PC-3 (cell line): ENCODE measurements around the gene MROH2A. TPM values are rescaled to one million over a fixed set of nuclear protein-coding genes. Genes with fewer than 3 reads are reported as not detected.

Source experiments
- ATAC-seq: fragments of 200-7000 bp; cut with Tn5 transposase; 2 replicates; pipeline ENCODE4 v1.9.1; 2020; ENCODE audit warnings: mild to moderate bottlenecking, moderate library complexity
- BruUV-seq: library from RNA; stranded (reverse); fragments of 400-500 nt; replicated peaks from 2 replicates; lab custom pipeline; 2021; lab: Mats Ljungman, UMichigan
- CTCF ChIA-PET: fragments of 300-600 bp; sonication (Branson Sonifier 250); formaldehyde crosslinking; loops from one replicate; lab custom pipeline; 2022; ENCODE audit warnings: antibody characterized with exemption; lab: Charles Lee
- POLR2A ChIA-PET: fragments of 300-600 bp; sonication (Branson Sonifier 250); formaldehyde crosslinking; loops from one replicate; lab custom pipeline; 2022; ENCODE audit warnings: antibody characterized with exemption; ENCODE audit not compliant: unreplicated experiment; lab: Charles Lee
- DNase-seq: peaks from one replicate; pipeline ENCODE4 v3.0.0-alpha.2; 2015
- H2AFZ ChIP-seq: fragments of 300-600 bp; sonication (generic); 2 replicates; pipeline ENCODE4 v1.6.0; 2016; ENCODE audit warnings: antibody characterized with exemption, low read length
- H3F3A ChIP-seq: fragments of 300-600 bp; sonication (generic); one replicate; pipeline ENCODE4 v1.6.0; 2017; ENCODE audit warnings: antibody characterized with exemption, low read length, control low read depth, mild to moderate bottlenecking; ENCODE audit not compliant: unreplicated experiment
- H3K27ac ChIP-seq: fragments of 300-600 bp; sonication (generic); 2 replicates; pipeline ENCODE4 v1.5.1; 2016; ENCODE audit warnings: mild to moderate bottlenecking, low read length
- H3K27me3 ChIP-seq: fragments of 300-600 bp; sonication (generic); 2 replicates; pipeline ENCODE4 v1.6.1; 2016; ENCODE audit warnings: low read length, mixed read lengths
- H3K36me3 ChIP-seq: fragments of 300-600 bp; sonication (generic); 2 replicates; pipeline ENCODE4 v1.6.1; 2016; ENCODE audit warnings: low read depth, mixed run types, low read length, mixed read lengths
- H3K4me1 ChIP-seq: fragments of 300-600 bp; sonication (generic); 2 replicates; pipeline ENCODE4 v1.5.1; 2016; ENCODE audit warnings: low read length; ENCODE audit not compliant: insufficient read depth
- H3K4me2 ChIP-seq: fragments of 300-600 bp; sonication (generic); 2 replicates; pipeline ENCODE4 v1.6.0; 2016; ENCODE audit warnings: low read length
- H3K4me3 ChIP-seq: fragments of 300-600 bp; sonication (generic); 2 replicates; pipeline ENCODE4 v1.5.1; 2016; ENCODE audit warnings: mild to moderate bottlenecking, low read length, mixed read lengths
- H3K79me2 ChIP-seq: fragments of 300-600 bp; sonication (generic); 2 replicates; pipeline ENCODE4 v1.6.1; 2017; ENCODE audit warnings: low read length, mixed read lengths
- H3K9ac ChIP-seq: fragments of 300-600 bp; sonication (generic); 2 replicates; pipeline ENCODE4 v1.6.0; 2016; ENCODE audit warnings: mild to moderate bottlenecking, low read length
- H3K9me2 ChIP-seq: fragments of 300-600 bp; sonication (generic); replicated peaks from 2 replicates; pipeline ENCODE4 v1.6.1; 2016; ENCODE audit warnings: mixed run types, low read length, mixed read lengths
- H3K9me3 ChIP-seq: fragments of 300-600 bp; sonication (generic); 2 replicates; pipeline ENCODE4 v1.6.1; 2016; ENCODE audit warnings: low read length, mixed read lengths
- H4K20me1 ChIP-seq: fragments of 300-600 bp; sonication (generic); 2 replicates; pipeline ENCODE4 v1.6.1; 2016; ENCODE audit warnings: low read length, mixed read lengths
- CTCF ChIP-seq: fragments of 300-600 bp; sonication (generic); conservative IDR thresholded peaks from 2 replicates; pipeline ENCODE4 v1.5.1; 2017; ENCODE audit warnings: antibody characterized with exemption, low read depth, mild to moderate bottlenecking, low read length
- EZH2 ChIP-seq: fragments of 300-600 bp; sonication (generic); IDR thresholded peaks from one replicate; pipeline ENCODE4 v1.6.1; 2017; ENCODE audit warnings: antibody characterized with exemption, mild to moderate bottlenecking, low read length; ENCODE audit not compliant: unreplicated experiment
- EZH2phosphoT487 ChIP-seq: fragments of 300-600 bp; sonication (generic); IDR thresholded peaks from 2 replicates; pipeline ENCODE4 v1.6.1; 2018; ENCODE audit warnings: mild to moderate bottlenecking, antibody characterized with exemption, low read length, borderline replicate concordance
- intact Hi-C: fragments of 100-400 bp; cut with micrococcal nuclease; formaldehyde crosslinking; loops from 2 replicates; pipeline ENCODE4 v1.9.0; 2023
- total RNA-seq: library from RNA; depleted of rRNA; stranded (reverse); fragments of >200 nt; gene quantifications from 2 replicates; pipeline ENCODE4 v1.2.3, GENCODE V29; 2014

Gene MROH2A
- total RNA-seq, 1 experiment from 2014 or later: not detected

DNA sequence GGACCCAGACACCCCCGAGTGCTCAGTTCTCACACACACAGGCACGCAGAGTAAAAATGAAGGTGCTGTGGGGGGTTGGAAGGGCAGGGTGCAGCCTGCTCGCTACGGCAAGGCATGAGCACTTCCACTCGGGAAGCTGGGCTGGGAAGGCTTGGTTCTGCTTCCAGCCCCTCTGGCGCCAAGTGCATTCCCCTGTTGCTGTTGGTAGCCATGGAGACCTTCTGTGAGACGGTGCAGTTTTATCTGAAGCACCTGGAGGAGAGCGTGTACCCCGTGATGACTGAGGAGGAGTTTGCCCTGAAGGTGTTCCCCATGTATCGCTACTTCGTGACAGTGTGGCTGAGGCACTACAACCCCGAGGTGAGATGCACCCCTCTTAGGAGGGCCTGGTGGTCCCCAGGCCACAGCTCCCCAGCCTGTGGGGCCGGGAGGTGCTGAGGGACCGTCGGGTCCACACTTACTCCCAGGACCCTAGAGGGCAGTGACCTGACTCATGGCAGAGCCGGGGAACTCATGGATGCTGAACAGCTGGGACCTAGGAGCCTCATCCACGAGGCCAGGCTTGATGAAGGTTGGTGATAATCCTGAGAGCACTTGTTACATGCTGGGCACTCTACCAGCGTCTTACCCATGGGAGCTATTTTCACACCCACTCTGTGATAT lies 15.5 kb downstream of the MROH2A start:
- no peak overlapping the region for H3K4me3 ChIP-seq
- no peaks in the 10 kb centered on the region for H3K36me3 ChIP-seq
- DNase-seq (no peak), ATAC-seq (no peak)
- TF ChIP-seq EZH2 (no peak), EZH2phosphoT487 (no peak), CTCF (no peak)
- H3K27ac ChIP-seq: no peak overlapping the region
- no peak overlapping the region for H3K4me2 ChIP-seq
- H4K20me1 ChIP-seq: no peaks in the 10 kb centered on the region
- POLR2A ChIA-PET: no interaction called here
- CTCF ChIA-PET: no interaction called here
- intact Hi-C loops: no loop called here
- H3K9me3 ChIP-seq: no peaks in the 10 kb centered on the region
- no TSS peak for BruUV-seq
- no peaks in the 10 kb centered on the region for H3K79me2 ChIP-seq
- no peak overlapping the region for H3K9ac ChIP-seq
- H3K4me1 ChIP-seq: no peaks in the 10 kb centered on the region
- H3F3A ChIP-seq: no peaks in the 10 kb centered on the region
- H3K9me2 ChIP-seq: no peaks in the 10 kb centered on the region
- no peak overlapping the region for H2AFZ ChIP-seq
- H3K27me3 ChIP-seq: no peaks in the 10 kb centered on the region

DNA sequence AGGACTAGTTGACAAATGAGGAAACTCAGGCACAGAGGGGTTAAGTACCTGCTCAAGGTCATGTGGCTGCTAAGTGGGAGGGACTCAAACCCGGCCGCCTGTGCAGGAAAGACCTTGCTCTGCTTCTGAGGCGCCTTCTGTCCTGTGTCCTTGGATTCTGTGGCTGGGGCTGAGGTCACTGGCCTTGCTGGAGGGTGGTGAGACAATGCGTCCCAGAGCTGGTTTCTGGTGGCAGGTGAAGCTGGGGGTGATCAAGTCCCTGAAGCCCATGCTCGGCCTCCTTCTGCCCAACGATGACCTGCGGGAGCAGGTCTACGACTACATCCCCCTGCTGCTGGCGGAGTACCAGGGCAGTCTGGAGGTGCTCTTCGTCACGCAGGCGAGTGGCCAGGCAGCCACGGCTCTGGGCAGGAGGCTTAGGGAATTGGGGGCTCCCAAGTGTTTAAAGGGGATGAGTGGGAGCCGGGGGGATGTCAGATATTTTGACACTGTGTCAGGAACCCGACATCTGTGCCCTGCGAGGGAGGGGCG lies 16.1 kb downstream of the MROH2A start:
- ChIA-PET POLR2A (no interaction called here), CTCF (no interaction called here)
- Histone ChIP-seq H3K4me1 (no peaks in the 10 kb centered on the region), H3K9me2 (no peaks in the 10 kb centered on the region), H3K9ac (no peak overlapping the region), H3K27ac (no peak overlapping the region), H3K4me3 (no peak overlapping the region), H3K36me3 (no peaks in the 10 kb centered on the region), H4K20me1 (no peaks in the 10 kb centered on the region), H3K9me3 (no peaks in the 10 kb centered on the region), H2AFZ (no peak overlapping the region), H3K4me2 (no peak overlapping the region), H3K27me3 (no peaks in the 10 kb centered on the region), H3F3A (no peaks in the 10 kb centered on the region), H3K79me2 (no peaks in the 10 kb centered on the region)
- TF ChIP-seq CTCF (no peak), EZH2 (no peak), EZH2phosphoT487 (no peak)
- intact Hi-C loops: no loop called here
- ATAC-seq (no peak), DNase-seq (no peak)
- no TSS peak for BruUV-seq

- Histone ChIP-seq H3F3A (no peaks in the 10 kb centered on the region), H3K79me2 (no peaks in the 10 kb centered on the region), H2AFZ (no peak overlapping the region), H3K36me3 (no peaks in the 10 kb centered on the region), H3K9me3 (no peaks in the 10 kb centered on the region), H3K9me2 (no peaks in the 10 kb centered on the region), H3K27me3 (no peaks in the 10 kb centered on the region), H4K20me1 (no peaks in the 10 kb centered on the region), H3K4me2 (no peak overlapping the region), H3K27ac (no peak overlapping the region), H3K4me3 (no peak overlapping the region), H3K9ac (no peak overlapping the region), H3K4me1 (no peaks in the 10 kb centered on the region)
- TF ChIP-seq CTCF (no peak), EZH2 (no peak), EZH2phosphoT487 (no peak)
- no TSS peak for BruUV-seq
- POLR2A ChIA-PET: no interaction called here
- DNase-seq (no peak), ATAC-seq (no peak)
- CTCF ChIA-PET: no interaction called here
- intact Hi-C loops: no loop called here
Observed at GRCh38 chr2:233795735-233796171, 17.6 kb downstream of the MROH2A start.
